Thyroid gland (tissue), 4 donors: Measurements from ENCODE around the gene MIA3. TPM values are rescaled to one million over a fixed set of nuclear protein-coding genes. Genes with fewer than 3 reads are reported as not detected.
"Not testable (repeated sequence)": the region's sequence is repeated elsewhere in the genome, so short reads cannot be mapped to it uniquely, and the experiment has no call there.

ENCODE experiments used
- DNase-seq, 2 donors: peaks; one replicate each; pipeline ENCODE4 v3.0.0-alpha.2; 2019
- H3K27ac ChIP-seq, 3 donors: fragments of 200-600 bp; sonication (generic); 1 replicate in 2 of 3; 2 replicates in 1 of 3; pipeline ENCODE4 v1.5.1; 2016 to 2019; ENCODE audit warnings: mild to moderate bottlenecking in 1 of 3, moderate library complexity in 1 of 3
- H3K27me3 ChIP-seq: fragments of 200-600 bp; sonication (generic); one replicate; pipeline ENCODE4 v1.5.1; 2019
- H3K36me3 ChIP-seq, 2 donors: fragments of 200-600 bp; sonication (generic); one replicate each; pipeline ENCODE4 v1.5.1; 2016 to 2019
- H3K4me1 ChIP-seq, 2 donors: fragments of 200-600 bp; sonication (generic); one replicate each; pipeline ENCODE4 v1.5.1; 2017 to 2019
- H3K4me3 ChIP-seq, 3 donors: fragments of 200-600 bp; sonication (generic); replicated peaks in 1 of 3; 1 replicate in 2 of 3; 2 replicates in 1 of 3; pipeline ENCODE4 v1.5.1; 2016; ENCODE audit warnings: mild to moderate bottlenecking in 1 of 3
- H3K9me3 ChIP-seq: fragments of 200-600 bp; sonication (generic); one replicate; pipeline ENCODE4 v1.5.1; 2017
- POLR2A ChIP-seq, 2 donors: fragments of 450-650 bp; IDR thresholded peaks; one replicate each; pipeline ENCODE4 v1.6.1; 2017; ENCODE audit warnings: antibody characterized with exemption in 2 of 2, mild to moderate bottlenecking in 2 of 2, moderate library complexity in 1 of 2
- WGBS, 2 donors: methylation state at CpG; one replicate each; pipeline ENCODE4 v1.1.5; 2017; 5-methylcytosine and 5-hydroxymethylcytosine counted together
- intact Hi-C: fragments of 100-400 bp; cut with DNase I; formaldehyde crosslinking; loops from one replicate; pipeline ENCODE4 v1.15.1; 2023
- total RNA-seq, 4 donors: library from RNA; depleted of rRNA; stranded (reverse); fragments of >200 nt; gene quantifications; one replicate each; pipeline ENCODE4 v1.2.3, GENCODE V29; 2016
- TF ChIP-seq, protein P1 (sequence below), 6 experiments: fragments of 200-600 bp in 3 of 6; fragments of 450-650 bp in 3 of 6; sonication (generic) in 3 of 6; IDR thresholded peaks; one replicate each; pipeline ENCODE4 v1.5.1; 2016 to 2019; ENCODE audit warnings: antibody characterized with exemption in 6 of 6, mild to moderate bottlenecking in 2 of 6, inconsistent platforms in 1 of 6, moderate library complexity in 1 of 6

Gene MIA3
- total RNA-seq, 4 donors from 2014 or later: 58.0 to 96.3 (median 70.0) TPM

DNA sequence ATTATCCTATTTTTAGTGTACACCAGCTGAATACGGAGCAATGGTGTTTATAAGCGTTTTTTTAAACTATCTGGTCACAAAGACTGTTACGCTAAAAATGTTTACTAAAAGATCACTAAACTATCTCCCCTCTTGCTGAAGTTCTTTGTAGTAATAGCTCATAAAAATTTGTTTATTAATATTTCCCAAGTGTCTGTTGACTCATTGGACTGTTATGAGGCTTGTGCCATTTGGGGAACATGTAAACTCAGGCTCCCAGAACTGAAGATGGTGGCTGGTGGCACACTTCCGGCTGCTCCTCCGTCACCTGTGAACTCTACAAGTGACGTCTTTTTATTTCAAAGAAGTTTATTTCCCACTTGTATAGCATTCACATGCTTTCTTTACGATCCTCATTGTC, 48.1 kb downstream of the MIA3 start:
- Histone ChIP-seq H3K27me3 (no peaks in the 10 kb centered on the region), H3K4me1 (no peaks in the 10 kb centered on the region), H3K9me3 (no peaks in the 10 kb centered on the region), H3K27ac (no peak overlapping the region), H3K36me3 (peaks cover 55 to 67% of the 10 kb centered on the region in 2 donors), H3K4me3 (no peak overlapping the region)
- DNase-seq: no peak
- TF ChIP-seq, protein P1, sequence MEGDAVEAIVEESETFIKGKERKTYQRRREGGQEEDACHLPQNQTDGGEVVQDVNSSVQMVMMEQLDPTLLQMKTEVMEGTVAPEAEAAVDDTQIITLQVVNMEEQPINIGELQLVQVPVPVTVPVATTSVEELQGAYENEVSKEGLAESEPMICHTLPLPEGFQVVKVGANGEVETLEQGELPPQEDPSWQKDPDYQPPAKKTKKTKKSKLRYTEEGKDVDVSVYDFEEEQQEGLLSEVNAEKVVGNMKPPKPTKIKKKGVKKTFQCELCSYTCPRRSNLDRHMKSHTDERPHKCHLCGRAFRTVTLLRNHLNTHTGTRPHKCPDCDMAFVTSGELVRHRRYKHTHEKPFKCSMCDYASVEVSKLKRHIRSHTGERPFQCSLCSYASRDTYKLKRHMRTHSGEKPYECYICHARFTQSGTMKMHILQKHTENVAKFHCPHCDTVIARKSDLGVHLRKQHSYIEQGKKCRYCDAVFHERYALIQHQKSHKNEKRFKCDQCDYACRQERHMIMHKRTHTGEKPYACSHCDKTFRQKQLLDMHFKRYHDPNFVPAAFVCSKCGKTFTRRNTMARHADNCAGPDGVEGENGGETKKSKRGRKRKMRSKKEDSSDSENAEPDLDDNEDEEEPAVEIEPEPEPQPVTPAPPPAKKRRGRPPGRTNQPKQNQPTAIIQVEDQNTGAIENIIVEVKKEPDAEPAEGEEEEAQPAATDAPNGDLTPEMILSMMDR (IDR thresholded peaks at IDR 0.05): no peak
- TF ChIP-seq POLR2A (IDR thresholded peaks at IDR 0.05): no peak
- intact Hi-C loops: no loop called here
- WGBS, 2 donors: 90 to 91% methylated on average over 7 of the region's 7 CpGs

DNA sequence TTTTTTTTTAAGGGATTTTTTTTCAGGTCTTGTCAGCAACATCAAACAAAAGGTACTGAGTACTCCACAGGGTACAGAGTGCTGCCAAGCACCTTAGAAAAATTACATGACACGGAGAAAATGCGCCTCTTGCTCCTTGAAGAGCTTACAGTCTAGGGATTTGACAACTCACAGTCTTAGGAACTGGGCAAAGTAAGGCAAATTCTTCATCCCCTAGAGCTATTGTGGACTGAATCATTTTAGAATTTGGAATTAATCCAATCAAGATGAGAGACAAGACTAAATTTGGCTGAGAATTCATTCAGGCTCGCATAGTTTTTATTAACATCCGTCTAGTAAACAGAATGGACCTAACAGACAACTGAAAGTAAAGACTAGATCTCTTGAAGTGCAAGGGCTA, 50.3 kb downstream of the MIA3 start:
- WGBS, 2 donors: 88 to 95% methylated on average over 2 of the region's 4 CpGs

DNA sequence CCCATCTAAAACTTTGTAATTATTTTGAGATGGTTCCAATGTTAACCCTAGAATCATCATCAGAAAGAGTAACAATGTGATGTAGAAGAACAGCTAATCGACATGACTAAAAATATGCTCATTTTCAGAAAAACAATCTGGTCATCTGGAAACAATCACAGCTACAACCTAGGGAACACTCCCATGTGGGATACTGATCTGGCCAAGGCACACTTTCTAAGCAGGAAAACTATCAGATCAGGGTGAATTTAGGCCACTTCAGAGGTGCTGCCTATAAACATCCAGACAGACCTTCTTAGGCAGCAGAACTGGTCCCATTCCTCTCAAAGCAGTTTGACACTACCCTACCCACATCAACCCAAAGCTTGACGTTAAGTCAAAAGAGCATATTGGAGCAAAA, 51.2 kb downstream of the MIA3 start:
- H3K27me3 ChIP-seq, H3K4me1 ChIP-seq, H3K9me3 ChIP-seq, intact Hi-C loops, H3K4me3 ChIP-seq, H3K27ac ChIP-seq, DNase-seq: not testable (repeated sequence)
- peaks cover 31 to 57% of the 10 kb centered on the region in 2 donors for H3K36me3 ChIP-seq
- 100% methylated on average over 1 of the region's 2 CpGs for WGBS, 2 donors

More for the DNA sequence above, 50.3 kb downstream of the MIA3 start:
- intact Hi-C loops, DNase-seq, H3K27me3 ChIP-seq, H3K4me1 ChIP-seq, H3K4me3 ChIP-seq, H3K27ac ChIP-seq, H3K9me3 ChIP-seq: not testable (repeated sequence)
- H3K36me3 ChIP-seq: peaks cover 40 to 60% of the 10 kb centered on the region in 2 donors

DNA sequence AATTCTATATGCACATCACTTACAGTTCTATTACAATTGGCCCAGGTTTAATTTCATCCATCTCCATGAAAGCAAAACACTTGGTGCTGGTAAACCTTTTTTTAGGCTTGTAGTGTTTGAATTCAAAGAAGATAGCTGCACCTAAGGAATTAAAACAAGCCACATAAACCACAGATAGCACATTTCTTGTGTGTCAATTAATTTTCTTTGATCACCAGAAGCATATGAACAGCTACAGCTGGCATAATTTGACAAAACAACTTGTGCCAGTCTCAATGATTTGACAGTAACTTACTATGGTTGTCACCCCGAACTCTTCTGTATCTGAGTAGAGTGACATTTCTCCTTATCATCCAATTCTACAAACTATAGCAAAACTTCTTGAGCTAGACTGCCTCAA, 52.2 kb downstream of the MIA3 start:
- no peak for TF ChIP-seq POLR2A (IDR thresholded peaks at IDR 0.05)
- TF ChIP-seq, protein P1 (IDR thresholded peaks at IDR 0.05): no peak
- Histone ChIP-seq H3K27ac (no peak overlapping the region), H3K27me3 (no peaks in the 10 kb centered on the region), H3K36me3 (peaks cover 22 to 48% of the 10 kb centered on the region in 2 donors), H3K4me1 (no peaks in the 10 kb centered on the region), H3K9me3 (no peaks in the 10 kb centered on the region), H3K4me3 (no peak overlapping the region)
- intact Hi-C loops: no loop called here
- DNase-seq: no peak
- 96 to 100% methylated on average over 1 of the region's 1 CpG for WGBS, 2 donors

DNA sequence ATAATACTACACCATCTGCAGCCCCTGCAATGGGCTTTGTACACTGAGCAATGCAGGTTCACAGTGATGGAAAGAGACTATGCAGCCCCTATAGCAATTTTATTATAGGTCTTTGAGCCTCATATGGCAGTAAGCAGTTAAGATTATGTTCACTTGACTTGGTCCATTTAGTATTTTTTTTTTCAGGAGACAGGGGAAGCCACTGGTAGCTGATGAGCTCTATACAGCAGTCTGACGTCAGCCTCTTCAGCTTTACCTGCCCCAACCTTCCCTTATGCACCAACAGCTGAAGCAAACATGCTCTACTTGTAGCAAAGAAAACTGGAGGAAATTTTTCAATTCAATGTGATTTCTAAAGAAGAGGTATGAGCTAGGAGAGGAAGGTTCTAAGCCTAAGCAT, 62.2 kb downstream of the MIA3 start:
- intact Hi-C loops: no loop called here
- no peak for TF ChIP-seq POLR2A (IDR thresholded peaks at IDR 0.05)
- TF ChIP-seq, protein P1 (IDR thresholded peaks at IDR 0.05): no peak
- H3K4me3 ChIP-seq: no peak overlapping the region
- H3K27me3 ChIP-seq: no peaks in the 10 kb centered on the region
- H3K9me3 ChIP-seq: no peaks in the 10 kb centered on the region
- 89 to 92% methylated on average over 1 of the region's 1 CpG for WGBS, 2 donors
- H3K4me1 ChIP-seq: no peaks in the 10 kb centered on the region
- H3K36me3 ChIP-seq: peaks cover 0 to 7% of the 10 kb centered on the region in 2 donors
- no peak for DNase-seq
- H3K27ac ChIP-seq: no peak overlapping the region

DNA sequence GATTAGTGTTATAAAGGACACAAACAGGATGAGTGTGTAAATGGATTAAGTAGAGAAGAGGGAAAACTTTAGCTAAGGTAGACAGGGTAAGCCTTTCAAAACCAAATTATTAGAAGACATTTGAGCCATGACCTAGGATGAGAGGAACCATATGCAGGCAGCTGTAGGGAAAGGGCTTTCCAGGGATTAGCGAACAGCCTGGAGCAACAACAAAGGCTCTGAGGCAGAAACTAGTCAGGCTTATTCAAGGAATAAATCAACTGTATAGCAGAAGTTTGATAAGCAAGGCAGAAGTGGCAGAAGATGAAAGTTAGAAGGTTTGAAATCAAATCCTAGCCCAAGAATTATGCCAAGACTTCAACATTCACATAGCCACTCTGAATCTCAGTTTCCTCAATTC, 73.1 kb downstream of the MIA3 start:
- WGBS, 2 donors: 94 to 100% methylated on average over 1 of the region's 1 CpG
- DNase-seq: no peak

More for the DNA sequence above, 73.1 kb downstream of the MIA3 start:
- intact Hi-C loops: no loop called here
- TF ChIP-seq, protein P1 (IDR thresholded peaks at IDR 0.05): no peak
- TF ChIP-seq POLR2A (IDR thresholded peaks at IDR 0.05): no peak
- H3K36me3 ChIP-seq: peaks cover 0 to 9% of the 10 kb centered on the region in 2 donors
- H3K4me3 ChIP-seq: no peak overlapping the region
- H3K4me1 ChIP-seq: no peaks in the 10 kb centered on the region
- no peaks in the 10 kb centered on the region for H3K9me3 ChIP-seq
- no peaks in the 10 kb centered on the region for H3K27me3 ChIP-seq
- no peak overlapping the region for H3K27ac ChIP-seq
